DOHH2 (cell line): ENCODE measurements around the gene WDR35.

Experiments
- H3F3A ChIP-seq: fragments of 200-600 bp; sonication (generic), shearing (Covaris generic); 2 replicates; pipeline ENCODE4 v1.6.0; 2016; ENCODE audit warnings: antibody characterized with exemption, mild to moderate bottlenecking; ENCODE audit not compliant: control insufficient read depth, insufficient read depth
- H3K27ac ChIP-seq: fragments of 200-600 bp; sonication (generic); 2 replicates; pipeline ENCODE4 v1.5.1; 2014; ENCODE audit warnings: low read depth, mild to moderate bottlenecking, low read length, moderate library complexity
- H3K27me3 ChIP-seq: fragments of 200-600 bp; sonication (generic); 2 replicates; pipeline ENCODE4 v1.6.1; 2014; ENCODE audit warnings: mild to moderate bottlenecking, low read length, mixed read lengths; ENCODE audit not compliant: control insufficient read depth
- H3K36me3 ChIP-seq: fragments of 200-600 bp; sonication (generic); 2 replicates; pipeline ENCODE4 v1.6.1; 2014; ENCODE audit warnings: mild to moderate bottlenecking, low read length, moderate library complexity, mixed read lengths; ENCODE audit not compliant: control insufficient read depth
- H3K4me1 ChIP-seq: fragments of 200-600 bp; sonication (generic); 2 replicates; pipeline ENCODE4 v1.6.1; 2014; ENCODE audit warnings: mild to moderate bottlenecking, low read length, mixed read lengths; ENCODE audit not compliant: control insufficient read depth
- H3K4me2 ChIP-seq: fragments of 200-600 bp; sonication (generic); 2 replicates; pipeline ENCODE4 v1.6.0; 2014; ENCODE audit warnings: mild to moderate bottlenecking, low read length, moderate library complexity
- H3K4me3 ChIP-seq: fragments of 200-600 bp; sonication (generic); 2 replicates; pipeline ENCODE4 v1.5.1; 2014; ENCODE audit warnings: mild to moderate bottlenecking, low read length, mixed read lengths
- H3K79me2 ChIP-seq: fragments of 200-600 bp; sonication (generic); 2 replicates; pipeline ENCODE4 v1.6.1; 2014; ENCODE audit warnings: mild to moderate bottlenecking, low read length, mixed read lengths; ENCODE audit not compliant: control insufficient read depth
- H3K9me2 ChIP-seq: fragments of 200-600 bp; sonication (generic); replicated peaks from 2 replicates; pipeline ENCODE4 v1.6.1; 2014; ENCODE audit warnings: mild to moderate bottlenecking, low read length, mixed read lengths; ENCODE audit not compliant: control insufficient read depth
- H3K9me3 ChIP-seq: fragments of 200-600 bp; sonication (generic); 2 replicates; pipeline ENCODE4 v1.6.1; 2014; ENCODE audit warnings: antibody characterized with exemption, low read length, mixed read lengths; ENCODE audit not compliant: control insufficient read depth, insufficient read depth
- H4K20me1 ChIP-seq: fragments of 200-600 bp; sonication (generic); 2 replicates; pipeline ENCODE4 v1.6.0; 2014; ENCODE audit warnings: low read depth, mild to moderate bottlenecking, antibody characterized with exemption, low read length, moderate library complexity; ENCODE audit not compliant: control insufficient read depth, insufficient read depth
- CTCF ChIP-seq: fragments of 200-600 bp; sonication (generic); IDR thresholded peaks from one replicate; pipeline ENCODE4 v1.5.1; 2014; ENCODE audit warnings: antibody characterized with exemption, mild to moderate bottlenecking, low read depth, low read length; ENCODE audit not compliant: poor library complexity, severe bottlenecking
- EZH2phosphoT487 ChIP-seq: fragments of 200-600 bp; sonication (generic); IDR thresholded peaks from 2 replicates; pipeline ENCODE4 v1.6.1; 2017; ENCODE audit warnings: borderline replicate concordance, mild to moderate bottlenecking, antibody characterized with exemption, low read length, moderate library complexity, mixed read lengths

Gene WDR35

GRCh38 chr2:19883486-19883885, 106.4 kb downstream of the WDR35 start:
- TF ChIP-seq EZH2phosphoT487, result no peak
- TF ChIP-seq CTCF, result no peak

GRCh38 chr2:19882286-19882685, 107.6 kb downstream of the WDR35 start:
- Histone ChIP-seq H3K79me2 (no peaks in the 10 kb centered on the region), H3K4me1 (no peaks in the 10 kb centered on the region), H3K9me2 (no peaks in the 10 kb centered on the region), H3F3A (no peaks in the 10 kb centered on the region), H3K4me3 (no peak overlapping the region), H4K20me1 (no peaks in the 10 kb centered on the region), H3K27ac (no peak overlapping the region), H3K27me3 (no peaks in the 10 kb centered on the region), H3K9me3 (no peaks in the 10 kb centered on the region), H3K36me3 (no peaks in the 10 kb centered on the region), H3K4me2 (no peak overlapping the region)
- TF ChIP-seq CTCF, result no peak
- no peak for TF ChIP-seq EZH2phosphoT487

More at GRCh38 chr2:19883486-19883885, 106.4 kb downstream of the WDR35 start:
- H3K27ac ChIP-seq, result no peak overlapping the region
- no peaks in the 10 kb centered on the region for H3K9me2 ChIP-seq
- no peak overlapping the region for H3K4me3 ChIP-seq
- H3K79me2 ChIP-seq, result no peaks in the 10 kb centered on the region
- no peaks in the 10 kb centered on the region for H3F3A ChIP-seq
- no peak overlapping the region for H3K4me2 ChIP-seq
- no peaks in the 10 kb centered on the region for H3K4me1 ChIP-seq
- H3K9me3 ChIP-seq, result no peaks in the 10 kb centered on the region
- no peaks in the 10 kb centered on the region for H4K20me1 ChIP-seq
- no peaks in the 10 kb centered on the region for H3K36me3 ChIP-seq
- no peaks in the 10 kb centered on the region for H3K27me3 ChIP-seq

- Histone ChIP-seq H3K79me2 (no peaks in the 10 kb centered on the region), H3K9me3 (no peaks in the 10 kb centered on the region), H3K9me2 (no peaks in the 10 kb centered on the region), H3K4me3 (no peak overlapping the region), H3K4me1 (no peaks in the 10 kb centered on the region), H3K27ac (no peak overlapping the region), H3F3A (no peaks in the 10 kb centered on the region), H3K36me3 (no peaks in the 10 kb centered on the region), H3K27me3 (no peaks in the 10 kb centered on the region), H4K20me1 (no peaks in the 10 kb centered on the region), H3K4me2 (no peak overlapping the region)
- no peak for TF ChIP-seq CTCF
- no peak for TF ChIP-seq EZH2phosphoT487
Measured at GRCh38 chr2:19881908-19882265, 108.0 kb downstream of the WDR35 start.
